Glomerular visceral epithelial cell (primary cell): ENCODE data around the gene IMP3.
"Not testable (repeated sequence)": the region's sequence is repeated elsewhere in the genome, so short reads cannot be mapped to it uniquely, and the experiment has no call there.

ENCODE experiments used
- DNase-seq: peaks from one replicate; pipeline ENCODE4 v3.0.0-alpha.2; 2016; ENCODE audit errors: extremely low spot score

IMP3 gene

GRCh38 chr15:75639709-75640482 lies at the start of gene IMP3:
TSS of gene IMP3 (minus strand) at chr15:75640224. CDS start at chr15:75640168, 56 bp downstream.
- peak; percentile 96 for DNase-seq

GRCh38 chr15:75689429-75689828 lies 49.4 kb upstream of the IMP3 start:
- not testable (repeated sequence) for DNase-seq

GRCh38 chr15:75688831-75689230 lies 48.8 kb upstream of the IMP3 start:
- DNase-seq = no peak

- DNase-seq = no peak
Measured at GRCh38 chr15:75688278-75688557, 48.2 kb upstream of the IMP3 start.

GRCh38 chr15:75687486-75688277 lies 47.7 kb upstream of the IMP3 start:
- no peak for DNase-seq

- DNase-seq = peak; percentile 79
Measured at GRCh38 chr15:75686212-75686642, 46.2 kb upstream of the IMP3 start.

- no peak for DNase-seq
Measured at GRCh38 chr15:75685195-75685594, 45.2 kb upstream of the IMP3 start.

- DNase-seq = no peak
Measured at GRCh38 chr15:75684648-75685047, 44.6 kb upstream of the IMP3 start.

- peak; percentile 73 for DNase-seq
Measured at GRCh38 chr15:75683646-75684312, 43.8 kb upstream of the IMP3 start.

GRCh38 chr15:75682181-75683135 lies 42.4 kb upstream of the IMP3 start:
- DNase-seq = no peak

GRCh38 chr15:75680007-75680789 lies 40.2 kb upstream of the IMP3 start:
- DNase-seq = no peak

GRCh38 chr15:75678324-75678690 lies 38.3 kb upstream of the IMP3 start:
- DNase-seq = not testable (repeated sequence)

- no peak for DNase-seq
Measured at GRCh38 chr15:75677465-75678323, 37.7 kb upstream of the IMP3 start.

- no peak for DNase-seq
Measured at GRCh38 chr15:75676688-75677464, 36.9 kb upstream of the IMP3 start.

- DNase-seq = no peak
Measured at GRCh38 chr15:75675579-75676404, 35.8 kb upstream of the IMP3 start.

GRCh38 chr15:75674366-75674765 lies 34.3 kb upstream of the IMP3 start:
- DNase-seq = no peak

- DNase-seq = no peak
Measured at GRCh38 chr15:75673426-75674235, 33.6 kb upstream of the IMP3 start.
